ENCODE data around the gene PNKD.

PNKD gene

DNA sequence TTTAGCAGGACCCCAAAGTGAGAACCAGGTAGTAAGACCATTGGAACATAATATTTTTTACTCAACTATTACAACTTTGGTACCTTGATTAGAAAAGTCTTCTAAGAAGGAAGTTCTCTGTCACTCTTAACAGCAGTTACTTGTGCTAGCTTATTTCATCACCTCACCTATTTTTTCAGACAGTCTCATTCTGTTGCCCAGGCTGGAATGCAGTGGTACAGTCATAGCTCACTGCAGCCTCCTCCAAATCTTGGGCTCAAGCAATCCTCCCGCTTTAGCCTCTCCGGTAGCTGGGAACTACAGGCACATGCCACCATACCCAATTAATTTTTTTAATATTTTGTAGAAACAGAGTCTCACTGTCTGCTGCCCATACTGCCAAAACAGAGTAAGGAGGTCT is 35.3 kb upstream of the PNKD start:
- Histone ChIP-seq H3K4me3 (ENCODE audit: low read depth, low read length) (no peak overlapping the region), H3K27me3 (no peaks in the 10 kb centered on the region), H3K9me3 (no peaks in the 10 kb centered on the region), H3K36me3 (peaks cover 81% of the 10 kb centered on the region), H3K4me1 (no peaks in the 10 kb centered on the region)
- TF ChIP-seq, protein P1, sequence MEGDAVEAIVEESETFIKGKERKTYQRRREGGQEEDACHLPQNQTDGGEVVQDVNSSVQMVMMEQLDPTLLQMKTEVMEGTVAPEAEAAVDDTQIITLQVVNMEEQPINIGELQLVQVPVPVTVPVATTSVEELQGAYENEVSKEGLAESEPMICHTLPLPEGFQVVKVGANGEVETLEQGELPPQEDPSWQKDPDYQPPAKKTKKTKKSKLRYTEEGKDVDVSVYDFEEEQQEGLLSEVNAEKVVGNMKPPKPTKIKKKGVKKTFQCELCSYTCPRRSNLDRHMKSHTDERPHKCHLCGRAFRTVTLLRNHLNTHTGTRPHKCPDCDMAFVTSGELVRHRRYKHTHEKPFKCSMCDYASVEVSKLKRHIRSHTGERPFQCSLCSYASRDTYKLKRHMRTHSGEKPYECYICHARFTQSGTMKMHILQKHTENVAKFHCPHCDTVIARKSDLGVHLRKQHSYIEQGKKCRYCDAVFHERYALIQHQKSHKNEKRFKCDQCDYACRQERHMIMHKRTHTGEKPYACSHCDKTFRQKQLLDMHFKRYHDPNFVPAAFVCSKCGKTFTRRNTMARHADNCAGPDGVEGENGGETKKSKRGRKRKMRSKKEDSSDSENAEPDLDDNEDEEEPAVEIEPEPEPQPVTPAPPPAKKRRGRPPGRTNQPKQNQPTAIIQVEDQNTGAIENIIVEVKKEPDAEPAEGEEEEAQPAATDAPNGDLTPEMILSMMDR (IDR thresholded peaks at IDR 0.05; ENCODE audit: low read depth, low read length) = no peak
- DNase-seq = no peak

DNA sequence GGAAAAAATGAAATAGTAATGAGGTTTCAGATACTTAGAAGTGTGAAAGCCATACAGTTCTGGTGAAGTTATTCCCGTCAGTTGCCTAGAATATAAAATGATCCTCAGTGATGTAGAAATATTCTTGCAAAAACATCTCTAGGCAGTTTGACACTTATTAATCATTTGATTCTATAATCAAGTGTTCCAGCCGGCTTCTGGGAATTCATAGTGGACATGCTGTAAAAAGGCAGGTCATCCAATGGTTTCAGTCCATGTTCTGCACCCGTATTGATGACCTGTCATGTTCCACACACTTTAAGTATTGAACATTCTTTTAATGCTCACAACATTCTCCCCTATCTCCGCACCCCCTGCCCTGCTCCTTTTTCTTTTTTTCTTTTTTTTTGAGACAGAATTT is 33.5 kb upstream of the PNKD start:
- TF ChIP-seq, protein P1 (IDR thresholded peaks at IDR 0.05; ENCODE audit: low read depth, low read length) = no peak
- Histone ChIP-seq H3K36me3 (peaks cover 83% of the 10 kb centered on the region), H3K27me3 (no peaks in the 10 kb centered on the region), H3K4me1 (no peaks in the 10 kb centered on the region), H3K4me3 (ENCODE audit: low read depth, low read length) (no peak overlapping the region), H3K9me3 (no peaks in the 10 kb centered on the region)
- DNase-seq = no peak

DNA sequence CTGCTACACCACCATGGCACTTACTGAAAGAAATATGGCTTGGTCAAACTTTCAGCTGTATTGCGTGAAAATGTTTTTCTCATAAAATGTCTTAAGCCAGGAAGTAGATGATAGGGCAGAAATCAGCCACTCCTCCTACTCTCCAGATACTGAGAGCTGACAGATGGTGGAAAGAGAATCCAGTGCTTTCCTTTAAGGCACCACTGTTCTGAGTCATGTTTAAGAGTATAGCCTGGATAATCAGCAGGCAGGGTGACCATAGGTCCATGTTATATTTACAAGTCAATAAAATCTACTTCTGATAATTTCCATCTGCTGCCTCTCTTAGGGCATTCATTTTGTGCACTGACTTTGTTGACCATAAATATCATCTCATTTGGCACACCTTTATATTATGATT is 31.4 kb upstream of the PNKD start:
- no peaks in the 10 kb centered on the region for H3K9me3 ChIP-seq
- H3K27me3 ChIP-seq = no peaks in the 10 kb centered on the region
- TF ChIP-seq, protein P1 (IDR thresholded peaks at IDR 0.05; ENCODE audit: low read depth, low read length) = no peak
- no peak for DNase-seq
- H3K4me1 ChIP-seq = no peaks in the 10 kb centered on the region
- H3K4me3 ChIP-seq (ENCODE audit: low read depth, low read length) = no peak overlapping the region
- peaks cover 79% of the 10 kb centered on the region for H3K36me3 ChIP-seq

DNA sequence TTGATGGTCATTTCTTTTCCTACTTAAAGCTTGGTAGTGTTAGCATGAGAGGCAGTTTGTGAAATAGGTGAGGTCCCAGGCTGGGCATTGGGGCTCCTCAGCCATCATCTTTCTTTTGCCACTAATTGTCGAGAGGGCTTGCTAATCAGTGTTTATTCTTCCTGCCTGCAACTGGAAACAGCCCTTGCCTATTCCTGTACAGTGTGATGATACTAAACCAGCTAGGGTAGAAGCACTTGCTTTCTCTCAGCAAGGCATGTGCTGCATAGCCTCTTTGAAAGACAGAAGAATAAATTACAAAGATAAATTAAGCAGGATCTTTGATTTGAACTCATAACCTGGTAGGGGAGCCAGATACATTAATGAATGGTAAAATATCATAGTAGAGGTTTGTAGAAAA is 26.1 kb upstream of the PNKD start:
- DNase-seq = no peak
- no peaks in the 10 kb centered on the region for H3K27me3 ChIP-seq
- TF ChIP-seq, protein P1 (IDR thresholded peaks at IDR 0.05; ENCODE audit: low read depth, low read length) = no peak
- H3K4me3 ChIP-seq (ENCODE audit: low read depth, low read length) = no peak overlapping the region
- peaks cover 87% of the 10 kb centered on the region for H3K36me3 ChIP-seq
- no peaks in the 10 kb centered on the region for H3K9me3 ChIP-seq
- no peaks in the 10 kb centered on the region for H3K4me1 ChIP-seq

DNA sequence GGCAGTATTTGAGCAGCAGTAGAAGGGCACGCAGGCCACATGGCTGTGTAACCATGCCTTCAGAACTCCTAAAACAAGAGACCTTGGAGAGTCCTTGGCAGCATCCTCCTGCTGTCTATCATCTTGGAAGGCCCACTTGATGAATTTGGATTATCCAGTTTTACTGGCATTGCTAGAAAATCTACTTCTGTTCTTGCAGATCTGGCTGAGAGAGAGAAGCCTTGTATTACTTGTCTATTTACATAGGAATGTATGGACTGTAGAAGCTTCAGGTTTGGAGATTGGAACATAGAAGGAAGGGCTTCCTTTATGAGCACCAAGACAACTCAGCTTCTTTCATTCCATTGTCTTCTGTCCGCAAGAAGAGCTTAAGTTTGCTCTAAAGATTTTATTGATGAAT is 25.7 kb upstream of the PNKD start:
- H3K4me1 ChIP-seq = no peaks in the 10 kb centered on the region
- DNase-seq = no peak
- no peak overlapping the region for H3K4me3 ChIP-seq (ENCODE audit: low read depth, low read length)
- TF ChIP-seq, protein P1 (IDR thresholded peaks at IDR 0.05; ENCODE audit: low read depth, low read length) = no peak
- no peaks in the 10 kb centered on the region for H3K9me3 ChIP-seq
- no peaks in the 10 kb centered on the region for H3K27me3 ChIP-seq
- peaks cover 87% of the 10 kb centered on the region for H3K36me3 ChIP-seq

DNA sequence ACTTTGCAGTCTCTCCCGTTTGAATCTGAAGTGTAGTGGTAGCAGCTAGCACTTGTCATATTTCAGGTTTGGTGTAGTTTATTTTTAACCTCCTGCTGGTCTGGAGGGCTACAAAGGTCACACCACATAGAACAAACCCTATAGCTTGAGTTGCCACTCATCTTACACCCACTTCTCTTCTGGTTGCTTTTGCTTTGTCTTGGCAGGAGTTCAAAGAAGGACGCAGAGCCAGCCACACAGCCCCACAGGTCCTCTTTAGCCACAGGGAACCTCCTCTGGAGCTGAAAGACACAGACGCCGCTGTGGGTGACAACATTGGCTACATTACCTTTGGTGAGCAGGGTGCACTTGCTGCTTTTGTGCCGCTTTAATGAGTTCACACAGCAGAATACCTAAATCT is 25.1 kb upstream of the PNKD start:
- H3K36me3 ChIP-seq = peaks cover 87% of the 10 kb centered on the region
- TF ChIP-seq, protein P1 (IDR thresholded peaks at IDR 0.05; ENCODE audit: low read depth, low read length) = no peak
- no peak overlapping the region for H3K4me3 ChIP-seq (ENCODE audit: low read depth, low read length)
- H3K27me3 ChIP-seq = no peaks in the 10 kb centered on the region
- H3K4me1 ChIP-seq = no peaks in the 10 kb centered on the region
- H3K9me3 ChIP-seq = no peaks in the 10 kb centered on the region
- DNase-seq = no peak

All from BE2C (cell line).